T-helper 17 cell (primary cell): Measurements from ENCODE around the gene EDC3. TPM values are rescaled to one million over a fixed set of nuclear protein-coding genes. Genes with fewer than 3 reads are reported as not detected.
"Not testable (repeated sequence)": the region's sequence is repeated elsewhere in the genome, so short reads cannot be mapped to it uniquely, and the experiment has no call there.

Source experiments
- ATAC-seq: fragments of 150-1000 bp; cut with Tn5 transposase; 2 replicates; pipeline ENCODE4 v1.10.0; 2021; ENCODE audit warnings: mild to moderate bottlenecking, moderate library complexity
- DNase-seq, 3 donors: peaks; one replicate each; pipeline versions ENCODE4 v3.0.0 to v3.0.0-alpha.2; 2020 to 2021
- H3K9me3 ChIP-seq: one replicate; pipeline ENCODE4 v1.7.0; 2013; ENCODE audit warnings: low read length, mild to moderate bottlenecking; ENCODE audit not compliant: control insufficient read depth, poor library complexity, severe bottlenecking
- H3K27ac Mint-ChIP-seq: one replicate; pipeline ENCODE4 v1.8.0; 2022; ENCODE audit warnings: mild to moderate bottlenecking, moderate library complexity, mixed read lengths
- H3K27me3 Mint-ChIP-seq: one replicate; pipeline ENCODE4 v1.8.0; 2022; ENCODE audit warnings: mixed read lengths
- H3K36me3 Mint-ChIP-seq: one replicate; pipeline ENCODE4 v1.8.0; 2022; ENCODE audit warnings: low read depth, mixed read lengths
- H3K4me1 Mint-ChIP-seq: one replicate; pipeline ENCODE4 v1.8.0; 2022; ENCODE audit warnings: mild to moderate bottlenecking, mixed read lengths
- H3K4me3 Mint-ChIP-seq: one replicate; pipeline ENCODE4 v1.8.0; 2022; ENCODE audit warnings: mild to moderate bottlenecking, moderate library complexity, mixed read lengths
- total RNA-seq, 4 donors: library from RNA in 2 of 4; stranded (reverse) in 2 of 4; gene quantifications; one replicate each; pipeline ENCODE4 v1.2.3 and lab custom pipeline; 2022 to 2026

EDC3 gene
- total RNA-seq, 2 donors from 2014 or later, result 18.1 to 24.0 TPM

DNA sequence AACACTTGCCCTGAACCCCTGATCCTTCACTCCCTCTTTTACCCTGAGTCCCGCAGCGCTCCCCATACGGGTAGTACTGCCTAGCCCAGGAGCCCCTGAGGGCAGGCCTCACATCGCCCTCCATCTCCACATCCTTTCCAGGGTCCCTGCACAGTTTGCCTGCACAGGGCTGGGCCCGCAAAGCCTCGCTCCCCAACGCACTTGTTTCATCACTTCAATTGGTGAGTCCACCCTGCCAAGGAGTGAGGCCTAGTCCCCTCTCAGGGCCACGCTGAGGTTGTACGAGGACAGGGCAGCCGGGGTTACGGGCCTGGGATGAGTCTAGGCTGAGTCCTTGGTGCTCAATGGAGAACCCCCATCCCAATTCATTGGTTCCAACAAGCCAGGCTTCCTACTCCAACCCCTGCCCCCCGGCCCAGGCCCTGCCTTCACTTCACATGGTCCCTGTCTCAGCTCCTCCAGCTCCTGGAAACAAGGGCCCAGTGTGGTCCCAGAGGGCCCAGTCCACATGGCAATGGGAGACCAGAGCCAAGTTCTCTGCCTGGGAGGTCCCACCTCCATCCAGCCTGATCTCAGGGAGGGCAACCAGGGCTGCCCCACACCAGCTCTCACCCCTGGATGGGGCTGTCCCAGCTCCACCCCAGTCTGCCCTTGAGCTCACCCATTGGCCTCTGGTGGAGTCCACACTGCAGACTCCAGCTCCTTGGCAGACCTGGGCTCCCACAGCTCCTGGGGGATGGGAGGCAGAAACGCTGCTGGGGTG, 92.6 kb downstream of the EDC3 start:
- Mint-ChIP-seq H3K36me3 (peaks cover 2% of the 10 kb centered on the region), H3K27me3 (no peaks in the 10 kb centered on the region), H3K4me3 (no peak overlapping the region), H3K4me1 (peaks cover 11% of the 10 kb centered on the region), H3K27ac (no peak overlapping the region)
- no peaks in the 10 kb centered on the region for H3K9me3 ChIP-seq
- DNase-seq (no peak), ATAC-seq (no peak)

DNA sequence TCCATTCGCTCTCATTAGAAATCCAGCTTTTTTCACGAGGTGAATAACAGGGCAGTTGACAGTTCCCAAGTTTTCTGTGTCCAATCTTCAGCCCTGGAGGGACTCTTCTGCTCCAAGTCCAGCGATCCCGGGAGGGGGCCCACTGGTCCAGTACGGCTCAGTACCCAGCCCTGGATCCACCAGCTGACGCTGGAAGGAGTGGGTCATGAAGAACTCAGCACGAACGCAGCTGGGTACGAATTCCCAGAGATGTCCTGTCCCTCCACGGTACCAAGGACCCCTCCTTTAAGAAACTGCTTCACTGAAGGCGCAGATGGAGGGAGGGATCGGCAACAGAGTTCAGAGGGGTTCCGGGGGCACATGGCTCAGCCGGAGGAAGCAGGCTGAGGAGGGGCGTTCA, 96.7 kb downstream of the EDC3 start:
- H3K27ac Mint-ChIP-seq, result peak overlapping the region; percentile 34
- no peaks in the 10 kb centered on the region for H3K27me3 Mint-ChIP-seq
- H3K4me1 Mint-ChIP-seq, result peaks cover 16% of the 10 kb centered on the region
- H3K36me3 Mint-ChIP-seq, result peaks cover 2% of the 10 kb centered on the region
- H3K9me3 ChIP-seq, result no peaks in the 10 kb centered on the region
- DNase-seq, result no peak
- ATAC-seq, result no peak
- H3K4me3 Mint-ChIP-seq, result peak overlapping the region; percentile 96

DNA sequence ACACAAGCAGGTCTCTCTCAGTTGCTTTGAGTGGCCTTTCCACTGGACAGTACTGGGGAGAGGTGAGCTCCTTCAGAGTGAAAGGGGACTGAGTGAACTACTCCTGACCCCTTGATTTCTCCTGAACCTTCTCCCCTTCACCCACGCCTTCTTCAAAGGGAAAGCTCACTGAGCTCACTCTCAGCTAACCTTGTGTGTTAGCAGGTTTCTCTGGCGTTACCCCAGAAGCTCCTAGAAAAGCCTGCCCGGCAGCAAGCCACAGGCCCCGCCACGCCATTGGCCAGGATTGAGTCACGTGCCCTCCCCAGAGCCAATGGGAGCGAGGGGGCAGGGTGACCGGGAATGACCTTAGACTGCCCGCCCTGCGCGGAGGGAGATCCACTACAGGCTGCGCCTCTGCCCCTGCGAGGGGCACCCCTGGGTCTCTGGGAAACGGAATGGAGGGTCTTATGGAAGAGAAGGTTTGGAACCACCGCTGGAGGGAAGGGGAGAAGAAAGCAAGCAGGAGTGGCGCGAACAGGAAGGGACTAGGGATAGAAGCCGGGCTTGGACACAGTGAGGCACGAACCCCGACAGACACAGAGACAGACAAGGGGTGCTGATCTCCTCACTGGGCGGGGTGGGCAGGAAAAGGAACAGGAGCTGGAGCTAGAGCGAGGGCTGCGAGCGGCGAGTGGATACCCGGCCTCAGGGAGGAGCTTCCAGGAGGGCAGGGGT, 97.5 kb downstream of the EDC3 start:
- ATAC-seq (peak; percentile 98), DNase-seq (peak; percentile 77 to 79 (median 78))
- Mint-ChIP-seq H3K27me3 (no peaks in the 10 kb centered on the region), H3K27ac (peak overlapping the region; percentile 96), H3K4me1 (peaks cover 16% of the 10 kb centered on the region), H3K36me3 (peaks cover 2% of the 10 kb centered on the region), H3K4me3 (peak overlapping the region; percentile 96)
- H3K9me3 ChIP-seq, result no peaks in the 10 kb centered on the region

DNA sequence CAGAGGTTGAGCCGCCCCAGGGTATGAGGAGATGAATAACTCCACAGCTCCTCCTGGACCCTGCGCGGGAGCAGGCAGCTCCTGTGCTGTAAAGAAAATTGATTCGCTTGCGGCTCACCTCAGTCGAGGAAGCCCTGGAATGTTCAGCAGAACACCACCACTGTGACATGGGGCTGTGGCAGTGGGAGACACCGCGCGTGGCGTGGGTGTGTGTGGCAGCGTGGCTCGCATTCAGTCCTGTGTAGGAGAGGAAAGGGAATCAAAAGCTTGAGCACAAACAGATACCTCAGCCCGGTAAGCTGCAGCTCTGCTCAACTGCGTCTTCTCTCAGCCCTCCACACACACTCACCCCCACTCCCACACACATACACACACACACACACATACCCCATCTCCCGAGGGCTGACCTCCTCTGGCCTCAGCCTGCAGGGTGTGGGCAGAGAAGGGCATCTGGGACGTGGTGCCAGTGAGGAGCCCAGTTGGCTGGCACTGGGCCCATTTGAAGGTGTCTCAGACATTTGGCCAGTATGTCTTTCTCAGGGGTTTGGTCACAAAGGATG, 98.6 kb downstream of the EDC3 start:
- H3K27ac Mint-ChIP-seq, result peak overlapping the region; percentile 96
- not testable (repeated sequence) for ATAC-seq

DNA sequence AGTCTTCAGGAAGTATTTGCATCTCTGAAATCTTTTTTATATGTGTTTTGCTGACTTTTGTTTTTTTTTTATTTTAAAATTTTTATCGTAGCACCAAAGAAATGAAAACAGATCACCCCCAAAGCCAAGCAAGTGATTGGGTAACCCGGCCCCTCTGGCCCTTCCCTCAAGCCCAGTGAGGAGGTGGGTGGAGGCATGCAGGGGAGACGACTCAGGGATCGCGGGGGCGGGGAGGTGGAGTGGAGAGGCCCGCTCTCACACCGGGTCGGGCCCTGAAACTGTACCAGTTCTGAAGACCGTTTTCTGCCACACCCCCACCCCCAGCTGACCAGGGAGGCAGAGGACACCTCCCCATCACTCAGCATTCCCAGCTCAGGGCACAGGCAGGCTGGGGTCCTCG, 99.1 kb downstream of the EDC3 start:
- H3K36me3 Mint-ChIP-seq, H3K9me3 ChIP-seq, H3K27ac Mint-ChIP-seq, H3K4me3 Mint-ChIP-seq, ATAC-seq, H3K27me3 Mint-ChIP-seq, DNase-seq: not testable (repeated sequence)
- peaks cover 16% of the 10 kb centered on the region for H3K4me1 Mint-ChIP-seq

More for the DNA sequence above, 98.6 kb downstream of the EDC3 start:
- not testable (repeated sequence) for H3K27me3 Mint-ChIP-seq, H3K4me3 Mint-ChIP-seq, H3K9me3 ChIP-seq, H3K36me3 Mint-ChIP-seq, DNase-seq
- H3K4me1 Mint-ChIP-seq, result peaks cover 16% of the 10 kb centered on the region

DNA sequence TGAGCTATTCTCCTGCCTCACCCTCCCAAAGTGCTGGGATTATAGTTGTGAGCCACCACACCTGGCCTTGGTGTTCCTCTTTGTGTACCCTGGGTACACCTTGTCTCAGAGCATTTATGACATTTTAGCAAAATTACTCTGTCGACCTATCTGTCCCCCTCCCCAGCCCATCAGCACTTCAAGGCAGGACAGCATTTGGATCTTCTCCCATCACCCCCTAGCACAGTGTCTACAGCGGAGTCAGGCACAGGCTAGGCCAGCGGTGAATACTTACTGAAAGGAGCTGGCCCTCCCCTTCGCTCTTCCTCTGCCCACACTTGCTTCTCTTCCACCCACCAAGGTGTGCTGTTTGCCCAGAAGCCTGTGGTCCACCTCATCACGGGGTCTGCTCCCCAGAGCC, 100.6 kb downstream of the EDC3 start:
- Mint-ChIP-seq H3K4me1 (peaks cover 16% of the 10 kb centered on the region), H3K27me3 (no peaks in the 10 kb centered on the region), H3K27ac (no peak overlapping the region), H3K4me3 (no peak overlapping the region), H3K36me3 (peaks cover 2% of the 10 kb centered on the region)
- no peak for ATAC-seq
- no peaks in the 10 kb centered on the region for H3K9me3 ChIP-seq
- no peak for DNase-seq

DNA sequence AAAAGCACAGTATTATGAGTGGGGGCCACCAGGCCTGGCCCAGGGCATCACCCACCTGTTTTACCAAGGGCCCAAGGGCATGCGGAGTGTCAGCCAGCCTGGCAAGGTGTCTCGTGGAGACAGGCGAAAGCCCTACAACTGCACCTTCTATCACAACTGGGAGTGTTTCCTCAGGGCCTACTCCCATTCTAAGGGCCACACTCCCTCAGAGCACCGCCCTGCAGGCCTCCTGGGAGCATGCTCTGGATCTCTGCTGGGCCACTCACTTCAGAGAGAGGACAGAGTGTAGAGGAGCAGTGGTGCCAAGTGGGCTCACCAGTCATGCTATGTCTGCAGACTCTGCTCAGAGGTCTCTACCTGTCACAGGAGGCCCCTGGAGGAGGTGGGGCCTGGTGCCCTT, 101.4 kb downstream of the EDC3 start:
- Mint-ChIP-seq H3K4me3 (no peak overlapping the region), H3K27me3 (no peaks in the 10 kb centered on the region), H3K36me3 (peaks cover 2% of the 10 kb centered on the region), H3K27ac (no peak overlapping the region), H3K4me1 (peaks cover 16% of the 10 kb centered on the region)
- no peaks in the 10 kb centered on the region for H3K9me3 ChIP-seq
- no peak for ATAC-seq
- no peak for DNase-seq

DNA sequence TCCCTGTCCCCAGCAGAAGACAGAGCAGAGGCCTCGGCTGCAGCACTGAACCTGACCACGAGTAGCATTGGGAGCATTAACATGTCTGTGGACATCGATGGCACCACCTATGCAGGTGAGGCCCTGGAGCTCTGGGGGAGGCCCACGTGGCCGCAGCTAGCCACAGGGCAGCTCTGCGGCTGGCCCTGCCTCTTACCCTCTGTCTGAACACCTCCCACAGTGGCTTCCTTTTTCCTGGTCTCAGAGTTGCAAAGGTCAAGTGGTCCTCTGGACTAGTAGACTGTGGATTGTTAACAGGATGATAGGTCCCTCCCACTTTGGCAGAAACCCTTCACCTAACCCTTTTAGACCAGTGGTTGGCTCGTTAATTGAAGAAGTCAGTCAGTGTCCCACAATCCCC, 102.7 kb downstream of the EDC3 start:
- ATAC-seq (no peak), DNase-seq (no peak)
- Mint-ChIP-seq H3K36me3 (no peaks in the 10 kb centered on the region), H3K27ac (no peak overlapping the region), H3K4me3 (no peak overlapping the region), H3K4me1 (peaks cover 6% of the 10 kb centered on the region), H3K27me3 (no peaks in the 10 kb centered on the region)
- no peaks in the 10 kb centered on the region for H3K9me3 ChIP-seq

DNA sequence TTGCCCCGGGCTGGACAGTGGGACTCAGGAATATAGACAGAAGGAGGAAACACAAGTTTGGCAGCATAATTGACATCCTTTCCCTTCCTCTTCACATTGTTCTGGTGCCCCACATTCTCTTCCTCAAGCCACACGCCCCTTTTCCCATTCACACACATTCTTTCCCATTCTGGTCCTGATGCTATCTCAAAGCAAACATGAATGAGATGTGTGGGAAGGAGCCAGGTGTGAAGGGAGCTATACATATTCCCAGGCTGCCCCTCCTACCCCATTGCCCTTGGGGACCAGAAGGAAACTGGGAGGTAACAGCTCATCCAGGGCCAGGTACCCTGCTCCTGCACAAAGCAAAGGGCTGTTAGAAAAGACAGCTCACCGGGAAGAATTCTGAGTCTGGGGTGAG, 103.6 kb downstream of the EDC3 start:
- H3K36me3 Mint-ChIP-seq, result peaks cover 1% of the 10 kb centered on the region
- peaks cover 3% of the 10 kb centered on the region for H3K4me1 Mint-ChIP-seq
- H3K27ac Mint-ChIP-seq, result no peak overlapping the region
- H3K27me3 Mint-ChIP-seq, result no peaks in the 10 kb centered on the region
- H3K9me3 ChIP-seq, result no peaks in the 10 kb centered on the region
- ATAC-seq (no peak), DNase-seq (no peak)
- H3K4me3 Mint-ChIP-seq, result no peak overlapping the region

DNA sequence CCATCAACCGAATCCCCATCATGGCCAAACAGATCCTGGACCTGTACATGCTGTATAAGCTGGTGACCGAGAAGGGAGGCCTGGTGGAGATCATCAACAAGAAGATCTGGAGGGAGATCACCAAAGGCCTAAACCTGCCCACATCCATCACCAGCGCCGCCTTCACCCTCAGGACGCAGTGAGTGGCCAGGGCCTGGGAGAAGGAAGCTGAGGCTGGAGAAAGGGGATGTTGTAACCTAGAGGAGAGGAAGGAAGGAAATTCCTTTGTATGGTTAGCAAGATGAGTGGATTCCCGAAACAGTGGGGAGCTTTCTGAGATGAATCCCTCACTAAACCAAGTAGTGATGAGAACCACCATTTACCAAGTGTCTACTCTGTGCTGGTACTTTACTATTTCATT, 106.0 kb downstream of the EDC3 start:
- no peaks in the 10 kb centered on the region for H3K9me3 ChIP-seq
- H3K27ac Mint-ChIP-seq, result peak overlapping the region; percentile 67
- H3K4me1 Mint-ChIP-seq, result peaks cover 6% of the 10 kb centered on the region
- no peaks in the 10 kb centered on the region for H3K27me3 Mint-ChIP-seq
- H3K36me3 Mint-ChIP-seq, result peaks cover 7% of the 10 kb centered on the region
- ATAC-seq, result no peak
- H3K4me3 Mint-ChIP-seq, result no peak overlapping the region
- no peak for DNase-seq

DNA sequence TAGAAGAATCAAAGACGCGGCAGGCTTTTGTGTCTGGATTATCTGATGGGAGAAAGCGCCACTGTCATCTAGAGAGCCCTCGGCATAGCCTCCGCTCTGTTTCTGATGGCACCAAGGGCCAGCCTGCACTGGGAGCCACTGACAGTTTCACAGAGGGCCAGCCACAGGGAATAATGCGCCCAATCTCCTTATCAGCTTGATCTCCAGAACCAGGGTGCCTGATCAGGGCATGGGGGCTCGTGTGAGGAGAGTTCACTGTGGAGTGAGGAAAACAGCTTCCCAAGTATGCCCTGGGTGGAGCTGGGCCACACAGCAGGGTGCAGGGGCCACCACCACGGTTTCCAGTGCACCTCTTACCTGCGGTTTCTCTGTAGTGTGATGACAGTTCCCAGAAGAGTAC, 110.0 kb downstream of the EDC3 start:
- no peak overlapping the region for H3K27ac Mint-ChIP-seq
- peaks cover 8% of the 10 kb centered on the region for H3K4me1 Mint-ChIP-seq
- no peaks in the 10 kb centered on the region for H3K9me3 ChIP-seq
- H3K4me3 Mint-ChIP-seq, result no peak overlapping the region
- DNase-seq (no peak), ATAC-seq (no peak)
- H3K36me3 Mint-ChIP-seq, result peaks cover 7% of the 10 kb centered on the region
- H3K27me3 Mint-ChIP-seq, result no peaks in the 10 kb centered on the region

DNA sequence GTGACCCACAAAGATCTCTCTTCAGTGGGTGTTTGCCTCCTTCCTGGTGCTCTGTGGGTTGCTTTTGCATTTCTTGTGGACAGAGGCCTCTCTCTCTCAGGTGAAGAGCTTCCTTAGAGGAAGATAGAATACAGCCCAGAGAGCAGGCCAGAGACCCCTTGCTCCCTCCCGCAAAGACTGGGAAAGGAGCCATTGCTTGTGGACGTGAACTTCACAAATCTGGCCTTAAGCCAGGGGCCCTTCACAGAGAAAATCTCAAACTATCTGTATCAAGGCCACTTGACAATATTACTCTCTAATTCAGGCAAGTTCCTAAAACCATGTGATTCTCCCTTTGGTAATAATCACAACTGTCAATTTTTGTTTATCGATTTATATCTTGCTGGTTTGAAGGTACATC, 110.6 kb downstream of the EDC3 start:
- Mint-ChIP-seq H3K36me3 (peaks cover 7% of the 10 kb centered on the region), H3K4me3 (no peak overlapping the region), H3K27ac (peak overlapping the region; percentile 75), H3K4me1 (peaks cover 8% of the 10 kb centered on the region), H3K27me3 (no peaks in the 10 kb centered on the region)
- ATAC-seq, result no peak
- no peak for DNase-seq
- no peaks in the 10 kb centered on the region for H3K9me3 ChIP-seq

DNA sequence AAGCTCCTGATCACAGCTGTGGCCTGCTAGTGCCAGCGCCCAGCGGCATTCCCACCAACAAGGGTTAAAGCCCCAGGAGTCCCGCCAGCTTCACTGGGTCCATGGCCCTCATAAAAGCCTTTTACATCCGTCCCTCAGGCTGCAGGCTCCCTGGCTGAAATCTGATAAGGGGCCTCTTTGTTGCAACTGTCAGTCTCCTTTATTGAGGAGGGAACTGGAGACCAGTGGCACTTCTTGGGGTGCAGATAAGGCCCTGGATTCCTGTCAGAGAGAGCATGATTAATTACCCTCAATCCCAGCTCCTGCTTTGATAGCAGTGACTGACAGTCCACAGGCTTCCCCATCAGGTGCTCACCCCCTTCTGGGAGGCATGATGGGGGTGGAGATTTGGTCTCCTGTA, 111.0 kb downstream of the EDC3 start:
- H3K4me3 Mint-ChIP-seq, result no peak overlapping the region
- H3K27me3 Mint-ChIP-seq, result no peaks in the 10 kb centered on the region
- DNase-seq, result no peak
- peak overlapping the region; percentile 75 for H3K27ac Mint-ChIP-seq
- H3K4me1 Mint-ChIP-seq, result peaks cover 8% of the 10 kb centered on the region
- no peak for ATAC-seq
- H3K36me3 Mint-ChIP-seq, result peaks cover 7% of the 10 kb centered on the region
- no peaks in the 10 kb centered on the region for H3K9me3 ChIP-seq
